Activated T-cell treated with anti-CD3 and anti-CD28 coated beads, Interleukin-2, amount 50 U/mL, for 4 hours (primary cell): Measurements from ENCODE around the gene GJC1. TPM values are rescaled to one million over a fixed set of nuclear protein-coding genes. Genes with fewer than 3 reads are reported as not detected.

Experiments used
- total RNA-seq, 3 donors: library from RNA; stranded (reverse); gene quantifications; one replicate each; pipeline ENCODE4 v1.2.1, GENCODE V29; 2021

GJC1 gene
- total RNA-seq, 3 donors from 2014 or later: 3.0 to 4.6 (median 3.8) TPM

Other genes with a start within 250 kb of the GJC1 start
- under 1 TPM; 0.14 to 0.37 (median 0.35) TPM for gene MEIOC, start 173.8 kb downstream of the GJC1 start, total RNA-seq
- 10 to 100 TPM; 31.2 to 32.0 (median 31.7) TPM for gene CCDC43, start 140.5 kb downstream of the GJC1 start, total RNA-seq
- 1 to 10 TPM; 6.4 to 9.7 (median 9.1) TPM for gene DBF4B, start 121.6 kb downstream of the GJC1 start, total RNA-seq
- under 1 TPM; 0.38 to 0.50 (median 0.41) TPM for gene ADAM11, start 71.3 kb downstream of the GJC1 start, total RNA-seq
- not detected for gene HIGD1B, start 17.6 kb upstream of the GJC1 start, total RNA-seq
- 100 to 1,000 TPM; 257 to 303 (median 269) TPM for gene EFTUD2, start 69.2 kb upstream of the GJC1 start, total RNA-seq
- not detected for gene GFAP, start 85.2 kb upstream of the GJC1 start, total RNA-seq
- 1 to 10 TPM; 2.4 to 4.8 (median 3.7) TPM for gene KIF18B, start 117.5 kb upstream of the GJC1 start, total RNA-seq
- not detected for gene C1QL1, start 138.0 kb upstream of the GJC1 start, total RNA-seq
- gene DCAKD, start 221.3 kb upstream of the GJC1 start, total RNA-seq: 10 to 100 TPM; 17.3 to 21.1 (median 19.1) TPM
- gene NMT1, start 231.0 kb upstream of the GJC1 start, total RNA-seq: 100 to 1,000 TPM; 228 to 255 (median 241) TPM